ENCODE data around the gene MCM3. TPM values are rescaled to one million over a fixed set of nuclear protein-coding genes. Genes with fewer than 3 reads are reported as not detected.

MCM3 gene
- total and polyA plus RNA-seq, 9 donors = 25.5 to 43.8 (median 37.1) TPM

- H3K36me3 ChIP-seq = no peaks in the 10 kb centered on the region
- no peak overlapping the region for H3K4me3 ChIP-seq
- H3K4me1 ChIP-seq (ENCODE audit: insufficient read depth) = no peaks in the 10 kb centered on the region
- DNase-seq = no peak
- H3K9me3 ChIP-seq = no peaks in the 10 kb centered on the region
- H3K27ac ChIP-seq = no peak overlapping the region
- TF ChIP-seq CTCF (IDR thresholded peaks at IDR 0.05) = no peak
- TF ChIP-seq POLR2A (IDR thresholded peaks at IDR 0.05) = no peak
- TF ChIP-seq EP300 (IDR thresholded peaks at IDR 0.05) = no peak
- intact Hi-C loops (cut with DNase I) = no loop called here
- no peaks in the 10 kb centered on the region for H3K27me3 ChIP-seq
These were observed 68.8 kb downstream of the MCM3 start for GRCh38 chr6:52215787-52216186.

Other genes with a start within 250 kb of the MCM3 start
- gene PKHD1, start 197.1 kb downstream of the MCM3 start, total RNA-seq = under 1 TPM in 5 of 7 donors, not detected in 2; 0.02 to 0.12 (median 0.05) TPM
- under 1 TPM in 1 of 2 donors, not detected in 1; 0.01 TPM for gene PKHD1, start 197.1 kb downstream of the MCM3 start, polyA plus RNA-seq
- not detected for gene IL17A, start 98.4 kb downstream of the MCM3 start, total RNA-seq
- not detected for gene IL17A, start 98.4 kb downstream of the MCM3 start, polyA plus RNA-seq
- not detected for gene IL17F, start 40.2 kb downstream of the MCM3 start, total RNA-seq
- not detected for gene IL17F, start 40.2 kb downstream of the MCM3 start, polyA plus RNA-seq
- 10 to 100 TPM; 13.2 to 33.6 (median 24.0) TPM for gene PAQR8, start 77.4 kb upstream of the MCM3 start, total RNA-seq
- 10 to 100 TPM; 15.2 to 24.1 TPM for gene PAQR8, start 77.4 kb upstream of the MCM3 start, polyA plus RNA-seq
- gene EFHC1, start 135.6 kb upstream of the MCM3 start, total RNA-seq = 10 to 100 TPM; 17.6 to 59.5 (median 23.5) TPM
- 10 to 100 TPM; 12.1 to 27.1 TPM for gene EFHC1, start 135.6 kb upstream of the MCM3 start, polyA plus RNA-seq